ENCODE measurements around the gene TAOK3.
A peak's percentile ranks its signal among the peaks of the same experiment; 100 is the strongest.

- TF ChIP-seq CTCF (IDR thresholded peaks at IDR 0.05; ENCODE audit: low read length) (peak; percentile 67), EZH2phosphoT487 (IDR thresholded peaks at IDR 0.05; ENCODE audit: low read length) (no peak)
Measured at GRCh38 chr12:118377884-118378470, 5.3 kb upstream of the TAOK3 start.
